GM12878 (cell line): Measurements from ENCODE around the gene FBRSL1. TPM values are rescaled to one million over a fixed set of nuclear protein-coding genes. Genes with fewer than 3 reads are reported as not detected.

Experiments
- CEBPZ ChIP-seq: fragments of 150-350 bp; IDR thresholded peaks from 2 replicates; pipeline ENCODE4 v1.6.1; 2016; ENCODE audit warnings: low read depth, low read length
- polyA plus RNA-seq, 11 experiments: library from polyadenylated mRNA; depleted of rRNA in 4 of 11; unstranded in 6 of 11; stranded (reverse) in 5 of 11; fragments of >200 nt; fragmentation: Nextera tagmentation in 4 of 11; fragmentation: Illumina TruSeq in 1 of 11; extraction: Ambion mirVana in 4 of 11; extraction: Trizol in 1 of 11; gene quantifications; 1 replicate in 1 of 11; 2 replicates in 10 of 11; pipeline versions ENCODE4 v1.2.1 to v1.2.3, GENCODE V29; 2011 to 2016; ENCODE audit warnings: inconsistent platforms in 2 of 11, missing spikeins in 2 of 11, low read depth in 1 of 11
- total RNA-seq, 4 experiments: library from RNA; depleted of rRNA in 3 of 4; stranded (reverse); fragments of >200 nt in 3 of 4; fragmentation: Illumina TruSeq in 1 of 4; extraction: Trizol in 1 of 4; gene quantifications; 2 replicates each; pipeline versions ENCODE4 v1.2.1 to v1.2.3, GENCODE V29; 2013 to 2021
- TF ChIP-seq, protein P1 (sequence below): IDR thresholded peaks from 2 replicates; pipeline ENCODE4 v1.6.1; 2012; ENCODE audit warnings: mild to moderate bottlenecking, low read depth, low read length
- TF ChIP-seq, protein P2 (sequence below): fragments of 450-650 bp; IDR thresholded peaks from 2 replicates; pipeline ENCODE4 v1.6.1; 2017; ENCODE audit warnings: mild to moderate bottlenecking, low read depth, inconsistent platforms; ENCODE audit not compliant: poor library complexity, severe bottlenecking

The FBRSL1 gene
- total and polyA plus RNA-seq, 10 of the 15 experiments (the other 5 are each of a cell fraction or from before 2014, with no cell fraction given), result 0.19 to 55.1 (median 4.1) TPM

DNA sequence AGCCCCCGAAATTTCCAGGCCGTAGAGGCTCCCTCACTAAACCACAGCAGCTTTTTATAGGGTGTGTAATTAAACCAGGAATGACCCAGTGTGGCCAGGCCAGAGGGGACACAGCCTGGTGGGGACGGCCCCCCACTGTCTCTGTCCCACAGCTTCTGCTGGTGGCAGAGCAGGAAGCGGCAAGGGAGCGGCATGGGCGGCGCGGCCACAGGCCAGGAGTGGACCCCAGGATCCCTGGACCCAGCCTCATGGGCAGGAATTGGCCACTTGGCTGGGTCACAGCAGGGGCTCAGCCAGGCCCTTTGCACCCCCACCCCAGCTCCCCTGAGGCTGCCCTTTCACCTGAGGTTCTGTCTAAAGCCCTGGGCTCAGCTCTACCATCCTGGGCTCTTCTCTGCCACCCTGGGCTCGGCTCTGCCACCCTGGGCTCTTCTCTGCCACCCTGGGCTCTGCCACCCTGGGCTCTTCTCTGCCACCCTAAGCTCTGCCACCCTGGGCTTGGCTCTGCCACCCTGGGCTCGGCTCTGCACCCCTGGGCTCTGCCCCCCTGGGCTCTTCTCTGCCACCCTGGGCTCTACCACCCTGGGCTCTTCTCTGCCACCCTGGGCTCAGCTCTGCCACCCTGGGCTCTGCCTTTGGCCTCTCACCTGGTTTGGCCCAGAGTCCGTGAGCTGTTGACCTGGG is 39.3 kb downstream of the FBRSL1 start (continued):
- TF ChIP-seq, protein P1, sequence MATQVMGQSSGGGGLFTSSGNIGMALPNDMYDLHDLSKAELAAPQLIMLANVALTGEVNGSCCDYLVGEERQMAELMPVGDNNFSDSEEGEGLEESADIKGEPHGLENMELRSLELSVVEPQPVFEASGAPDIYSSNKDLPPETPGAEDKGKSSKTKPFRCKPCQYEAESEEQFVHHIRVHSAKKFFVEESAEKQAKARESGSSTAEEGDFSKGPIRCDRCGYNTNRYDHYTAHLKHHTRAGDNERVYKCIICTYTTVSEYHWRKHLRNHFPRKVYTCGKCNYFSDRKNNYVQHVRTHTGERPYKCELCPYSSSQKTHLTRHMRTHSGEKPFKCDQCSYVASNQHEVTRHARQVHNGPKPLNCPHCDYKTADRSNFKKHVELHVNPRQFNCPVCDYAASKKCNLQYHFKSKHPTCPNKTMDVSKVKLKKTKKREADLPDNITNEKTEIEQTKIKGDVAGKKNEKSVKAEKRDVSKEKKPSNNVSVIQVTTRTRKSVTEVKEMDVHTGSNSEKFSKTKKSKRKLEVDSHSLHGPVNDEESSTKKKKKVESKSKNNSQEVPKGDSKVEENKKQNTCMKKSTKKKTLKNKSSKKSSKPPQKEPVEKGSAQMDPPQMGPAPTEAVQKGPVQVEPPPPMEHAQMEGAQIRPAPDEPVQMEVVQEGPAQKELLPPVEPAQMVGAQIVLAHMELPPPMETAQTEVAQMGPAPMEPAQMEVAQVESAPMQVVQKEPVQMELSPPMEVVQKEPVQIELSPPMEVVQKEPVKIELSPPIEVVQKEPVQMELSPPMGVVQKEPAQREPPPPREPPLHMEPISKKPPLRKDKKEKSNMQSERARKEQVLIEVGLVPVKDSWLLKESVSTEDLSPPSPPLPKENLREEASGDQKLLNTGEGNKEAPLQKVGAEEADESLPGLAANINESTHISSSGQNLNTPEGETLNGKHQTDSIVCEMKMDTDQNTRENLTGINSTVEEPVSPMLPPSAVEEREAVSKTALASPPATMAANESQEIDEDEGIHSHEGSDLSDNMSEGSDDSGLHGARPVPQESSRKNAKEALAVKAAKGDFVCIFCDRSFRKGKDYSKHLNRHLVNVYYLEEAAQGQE, result no peak
- no peak for TF ChIP-seq CEBPZ
- TF ChIP-seq, protein P2, sequence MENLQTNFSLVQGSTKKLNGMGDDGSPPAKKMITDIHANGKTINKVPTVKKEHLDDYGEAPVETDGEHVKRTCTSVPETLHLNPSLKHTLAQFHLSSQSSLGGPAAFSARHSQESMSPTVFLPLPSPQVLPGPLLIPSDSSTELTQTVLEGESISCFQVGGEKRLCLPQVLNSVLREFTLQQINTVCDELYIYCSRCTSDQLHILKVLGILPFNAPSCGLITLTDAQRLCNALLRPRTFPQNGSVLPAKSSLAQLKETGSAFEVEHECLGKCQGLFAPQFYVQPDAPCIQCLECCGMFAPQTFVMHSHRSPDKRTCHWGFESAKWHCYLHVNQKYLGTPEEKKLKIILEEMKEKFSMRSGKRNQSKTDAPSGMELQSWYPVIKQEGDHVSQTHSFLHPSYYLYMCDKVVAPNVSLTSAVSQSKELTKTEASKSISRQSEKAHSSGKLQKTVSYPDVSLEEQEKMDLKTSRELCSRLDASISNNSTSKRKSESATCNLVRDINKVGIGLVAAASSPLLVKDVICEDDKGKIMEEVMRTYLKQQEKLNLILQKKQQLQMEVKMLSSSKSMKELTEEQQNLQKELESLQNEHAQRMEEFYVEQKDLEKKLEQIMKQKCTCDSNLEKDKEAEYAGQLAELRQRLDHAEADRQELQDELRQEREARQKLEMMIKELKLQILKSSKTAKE, result no peak
